COR-L47 (cell line): ENCODE data around the gene MAP6.

Experiments
- DNase-seq: peaks from one replicate; lab custom pipeline; 2025; lab: John Stamatoyannopoulos, UW

The MAP6 gene

GRCh38 chr11:75549370-75549958, 119.4 kb downstream of the MAP6 start:
- no peak for DNase-seq

- no peak for DNase-seq
Observed at GRCh38 chr11:75548595-75549272, 120.1 kb downstream of the MAP6 start.

- peak; percentile 58 for DNase-seq
Observed at GRCh38 chr11:75547617-75548058, 121.2 kb downstream of the MAP6 start.

- no peak for DNase-seq
Observed at GRCh38 chr11:75547177-75547576, 121.7 kb downstream of the MAP6 start.

GRCh38 chr11:75543806-75544205, 125.0 kb downstream of the MAP6 start:
- no peak for DNase-seq

- no peak for DNase-seq
Observed at GRCh38 chr11:75542088-75542438, 126.8 kb downstream of the MAP6 start.

- DNase-seq, result no peak
Observed at GRCh38 chr11:75541193-75542087, 127.4 kb downstream of the MAP6 start.

GRCh38 chr11:75539459-75540334, 129.1 kb downstream of the MAP6 start:
- no peak for DNase-seq

- no peak for DNase-seq
Observed at GRCh38 chr11:75538150-75538942, 130.5 kb downstream of the MAP6 start.

GRCh38 chr11:75537740-75538139, 131.1 kb downstream of the MAP6 start:
- DNase-seq, result no peak
